Muscle layer of colon (tissue), 2 donors: ENCODE measurements around the gene FAM156A.
"Not testable (repeated sequence)": the region's sequence is repeated elsewhere in the genome, so short reads cannot be mapped to it uniquely, and the experiment has no call there.

Experiments used
- H3K27ac ChIP-seq: one replicate; pipeline ENCODE4 v1.7.0; 2013; ENCODE audit warnings: low read depth, mild to moderate bottlenecking, low read length, moderate library complexity
- H3K27me3 ChIP-seq, 2 donors: one replicate each; pipeline ENCODE4 v1.7.0; 2013; ENCODE audit warnings: low read length in 2 of 2, mild to moderate bottlenecking in 2 of 2; ENCODE audit not compliant: insufficient read depth in 2 of 2, control insufficient read depth in 1 of 2
- H3K36me3 ChIP-seq: one replicate; pipeline ENCODE4 v1.7.0; 2013; ENCODE audit warnings: mild to moderate bottlenecking, low read length; ENCODE audit not compliant: insufficient read depth
- H3K4me1 ChIP-seq: one replicate; pipeline ENCODE4 v1.7.0; 2013; ENCODE audit warnings: mild to moderate bottlenecking, low read length; ENCODE audit not compliant: insufficient read depth
- H3K4me3 ChIP-seq, 2 donors: one replicate each; pipeline ENCODE4 v1.7.0; 2013; ENCODE audit warnings: low read length in 2 of 2, low read depth in 1 of 2, mild to moderate bottlenecking in 1 of 2, moderate library complexity in 1 of 2
- H3K9ac ChIP-seq: one replicate; pipeline ENCODE4 v1.7.0; 2013; ENCODE audit warnings: low read length
- H3K9me3 ChIP-seq: one replicate; pipeline ENCODE4 v1.7.0; 2013; ENCODE audit warnings: mild to moderate bottlenecking, low read length
- donor health status: abdominal sarcoma.
- donor health status: Adenocarcinoma of cecum.

FAM156A gene

DNA sequence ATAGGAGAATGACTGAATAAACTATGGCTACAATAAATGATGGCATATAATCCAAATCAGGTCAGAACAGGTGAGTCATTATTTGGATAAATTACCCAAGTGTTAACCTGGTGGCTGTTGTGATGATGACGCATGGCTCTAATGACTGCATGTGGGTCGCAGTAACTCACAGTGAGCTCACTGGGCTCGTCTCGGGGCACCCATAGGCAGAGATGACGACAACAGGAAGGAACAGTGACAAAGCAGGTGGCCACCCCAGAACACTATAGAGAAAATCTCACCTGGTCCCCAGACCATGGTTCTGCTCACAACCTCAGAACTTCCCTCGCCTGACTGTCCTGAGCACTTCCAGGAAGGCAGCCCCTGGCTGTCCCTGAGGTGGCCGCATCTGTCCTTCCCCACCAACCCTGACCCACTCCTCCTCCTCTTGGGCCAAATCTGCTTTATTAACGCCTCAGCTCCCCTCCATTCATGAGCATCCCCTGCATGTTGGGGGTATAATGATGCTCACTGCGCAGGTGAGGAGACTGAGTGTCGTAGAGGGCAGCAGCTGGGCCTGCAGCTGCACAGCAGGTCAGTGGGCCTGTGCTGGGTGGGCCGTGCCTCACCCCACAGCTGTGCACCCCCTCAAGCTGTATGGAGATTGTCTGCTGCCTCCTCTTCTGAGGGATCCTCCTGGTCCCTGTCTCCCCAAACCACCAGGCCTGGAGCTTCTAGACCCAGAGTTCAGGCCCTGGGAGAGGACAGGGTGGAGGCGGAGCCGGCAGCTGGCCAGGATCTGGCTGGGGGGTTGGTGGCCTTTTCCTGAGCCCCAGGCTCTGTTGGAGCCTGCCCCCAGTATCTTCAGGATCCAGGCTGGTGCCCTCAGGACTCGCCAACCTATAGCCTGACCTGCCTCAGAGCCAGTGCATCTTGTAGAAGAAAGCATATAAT is 30.9 kb upstream of the FAM156A start:
- no peaks in the 10 kb centered on the region for H3K9me3 ChIP-seq
- peaks cover 18% of the 10 kb centered on the region for H3K4me1 ChIP-seq
- no peak overlapping the region for H3K9ac ChIP-seq
- peaks cover 0 to 9% of the 10 kb centered on the region in 2 donors for H3K27me3 ChIP-seq
- no peak overlapping the region for H3K27ac ChIP-seq
- no peaks in the 10 kb centered on the region for H3K36me3 ChIP-seq
- no peak overlapping the region for H3K4me3 ChIP-seq

GRCh38 chrX:52983321-52984000 is 25.1 kb upstream of the FAM156A start:
- Histone ChIP-seq H3K9me3 (no peaks in the 10 kb centered on the region), H3K27ac (no peak overlapping the region), H3K9ac (peak overlapping the region; percentile 1), H3K27me3 (peaks cover 4 to 7% of the 10 kb centered on the region in 2 donors), H3K4me3 (peak overlapping the region in 1 of 2 donors; percentile 47), H3K36me3 (no peaks in the 10 kb centered on the region), H3K4me1 (no peaks in the 10 kb centered on the region)

GRCh38 chrX:52979993-52980392 is 21.7 kb upstream of the FAM156A start:
- no peak overlapping the region for H3K27ac ChIP-seq
- peaks cover 4 to 7% of the 10 kb centered on the region in 2 donors for H3K27me3 ChIP-seq
- no peak overlapping the region for H3K4me3 ChIP-seq
- no peaks in the 10 kb centered on the region for H3K36me3 ChIP-seq
- H3K4me1 ChIP-seq: no peaks in the 10 kb centered on the region
- no peak overlapping the region for H3K9ac ChIP-seq
- no peaks in the 10 kb centered on the region for H3K9me3 ChIP-seq

DNA sequence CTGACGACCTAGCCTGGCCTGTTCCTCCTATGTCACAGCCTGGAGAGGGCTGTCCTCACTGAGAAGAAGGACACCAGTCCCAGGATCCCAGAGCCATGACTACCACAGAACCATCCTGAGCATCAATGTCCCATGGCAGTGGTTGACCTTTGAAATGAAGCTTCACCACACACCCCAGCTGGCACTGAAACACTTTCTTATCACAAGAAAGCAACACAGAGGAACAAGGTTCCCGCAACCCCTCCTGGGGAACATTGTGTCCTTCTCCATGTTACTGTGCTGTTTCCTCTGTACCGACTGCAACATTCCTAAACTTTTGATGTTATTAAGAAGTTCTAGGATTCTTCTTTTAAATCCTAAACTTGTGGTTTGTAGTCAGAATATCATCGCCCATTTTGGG is 21.2 kb upstream of the FAM156A start:
- Histone ChIP-seq H3K4me3 (no peak overlapping the region), H3K36me3 (no peaks in the 10 kb centered on the region), H3K4me1 (no peaks in the 10 kb centered on the region), H3K9me3 (no peaks in the 10 kb centered on the region), H3K27ac (no peak overlapping the region), H3K9ac (no peak overlapping the region), H3K27me3 (peaks cover 4 to 7% of the 10 kb centered on the region in 2 donors)

- peaks cover 0 to 1% of the 10 kb centered on the region in 2 donors for H3K27me3 ChIP-seq
- no peak overlapping the region for H3K27ac ChIP-seq
- no peak overlapping the region for H3K9ac ChIP-seq
- H3K9me3 ChIP-seq: no peaks in the 10 kb centered on the region
- H3K4me1 ChIP-seq: no peaks in the 10 kb centered on the region
- H3K4me3 ChIP-seq: no peak overlapping the region
- H3K36me3 ChIP-seq: no peaks in the 10 kb centered on the region
These were observed 19.6 kb upstream of the FAM156A start for GRCh38 chrX:52977953-52978352.

- H3K4me1 ChIP-seq, H3K9ac ChIP-seq, H3K9me3 ChIP-seq, H3K4me3 ChIP-seq, H3K27me3 ChIP-seq, H3K27ac ChIP-seq, H3K36me3 ChIP-seq: not testable (repeated sequence)
These were observed 17.3 kb upstream of the FAM156A start for GRCh38 chrX:52975576-52975975.

DNA sequence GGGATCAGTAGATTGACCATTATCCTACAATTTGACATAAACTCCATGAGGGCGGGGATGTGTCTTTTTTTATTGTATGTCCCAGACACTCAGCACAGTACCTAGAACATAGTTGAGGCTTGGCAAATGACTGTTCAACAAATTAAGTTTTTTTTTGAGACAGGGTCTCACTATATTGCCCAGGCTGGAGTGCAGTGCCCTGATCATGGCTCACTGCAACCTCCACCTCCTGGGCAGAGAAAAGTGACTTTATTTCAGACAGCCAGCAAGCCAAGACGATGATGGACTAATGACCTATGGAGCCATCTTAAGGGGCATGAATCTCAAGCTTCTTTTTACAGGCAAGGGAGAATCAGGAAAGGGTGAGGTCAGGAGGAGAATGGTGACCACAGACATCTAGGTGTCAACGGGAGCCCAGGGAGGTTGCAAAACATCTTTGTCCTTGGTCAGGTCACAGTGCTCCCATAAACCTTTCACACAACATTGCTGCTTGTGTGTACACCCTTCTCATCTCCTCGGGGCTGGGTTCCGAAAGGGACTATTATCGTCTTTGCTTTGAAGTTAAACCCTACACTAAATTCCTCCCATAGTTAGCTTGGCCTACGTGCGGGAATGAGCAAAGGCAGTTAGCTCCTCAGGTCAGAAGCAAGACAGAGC is 16.1 kb upstream of the FAM156A start:
- H3K9ac ChIP-seq, H3K27ac ChIP-seq, H3K36me3 ChIP-seq, H3K4me1 ChIP-seq, H3K4me3 ChIP-seq, H3K27me3 ChIP-seq, H3K9me3 ChIP-seq: not testable (repeated sequence)

DNA sequence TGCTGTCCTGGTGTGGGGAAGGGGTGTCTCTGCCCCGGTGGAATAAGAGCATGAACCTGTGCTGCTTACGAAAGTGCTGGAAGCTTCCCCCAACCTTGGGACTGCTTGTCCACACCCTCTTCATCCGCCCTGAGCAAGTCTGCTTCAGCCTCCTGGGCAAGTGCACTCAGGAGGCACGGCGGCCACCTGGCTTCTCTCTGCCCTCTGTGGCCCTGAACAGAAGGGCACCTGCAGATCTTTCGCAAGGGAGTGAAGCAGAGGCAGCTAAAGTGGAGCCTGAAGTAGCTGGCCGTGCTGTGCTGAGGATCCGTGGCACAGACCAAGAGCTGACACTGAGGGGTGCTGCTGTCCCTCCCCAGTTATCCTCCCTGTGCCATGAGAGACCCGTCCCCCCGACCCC is 9.6 kb upstream of the FAM156A start:
- not testable (repeated sequence) for H3K9me3 ChIP-seq, H3K9ac ChIP-seq, H3K4me1 ChIP-seq, H3K36me3 ChIP-seq, H3K27ac ChIP-seq, H3K27me3 ChIP-seq, H3K4me3 ChIP-seq

DNA sequence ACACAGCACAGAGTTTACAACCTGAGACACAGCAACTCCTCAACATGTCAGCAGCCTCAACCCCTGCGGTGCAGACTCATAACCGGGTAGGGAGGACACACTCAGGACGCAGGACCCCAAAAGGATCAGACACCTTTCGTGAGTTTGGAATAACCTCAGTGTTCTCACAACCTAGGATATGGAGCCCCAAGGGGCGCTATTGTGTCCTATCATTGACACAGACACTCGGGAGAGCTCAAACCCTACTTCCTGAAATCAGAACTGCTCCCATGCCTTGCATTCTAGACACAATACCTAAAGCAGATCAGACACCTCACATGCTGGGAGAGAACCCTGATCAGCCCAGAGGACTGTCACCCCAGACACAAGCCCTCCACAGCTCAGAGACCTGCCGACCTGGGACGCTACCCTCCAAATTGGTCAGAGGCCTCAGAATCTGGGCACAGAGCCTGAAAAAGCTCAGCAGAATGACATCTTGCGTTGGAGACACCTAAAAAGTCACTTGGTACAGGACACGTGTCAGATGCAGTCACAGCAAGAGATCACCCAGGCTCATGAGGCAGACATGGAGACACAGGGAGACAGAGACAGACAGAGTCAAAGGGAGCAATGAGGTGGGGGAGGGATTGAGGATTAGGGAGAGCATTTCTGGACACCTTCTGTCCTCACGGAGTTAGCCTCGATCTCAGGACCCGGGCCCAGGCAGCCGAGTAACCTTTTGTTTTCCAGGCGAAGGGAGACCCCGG is 8.8 kb upstream of the FAM156A start:
- H3K36me3 ChIP-seq, H3K4me3 ChIP-seq, H3K27ac ChIP-seq, H3K27me3 ChIP-seq, H3K4me1 ChIP-seq, H3K9ac ChIP-seq, H3K9me3 ChIP-seq: not testable (repeated sequence)

GRCh38 chrX:52958961-52959360 is 643 bp upstream of the FAM156A start:
- not testable (repeated sequence) for H3K27me3 ChIP-seq, H3K4me1 ChIP-seq, H3K9me3 ChIP-seq, H3K27ac ChIP-seq, H3K36me3 ChIP-seq, H3K4me3 ChIP-seq, H3K9ac ChIP-seq

DNA sequence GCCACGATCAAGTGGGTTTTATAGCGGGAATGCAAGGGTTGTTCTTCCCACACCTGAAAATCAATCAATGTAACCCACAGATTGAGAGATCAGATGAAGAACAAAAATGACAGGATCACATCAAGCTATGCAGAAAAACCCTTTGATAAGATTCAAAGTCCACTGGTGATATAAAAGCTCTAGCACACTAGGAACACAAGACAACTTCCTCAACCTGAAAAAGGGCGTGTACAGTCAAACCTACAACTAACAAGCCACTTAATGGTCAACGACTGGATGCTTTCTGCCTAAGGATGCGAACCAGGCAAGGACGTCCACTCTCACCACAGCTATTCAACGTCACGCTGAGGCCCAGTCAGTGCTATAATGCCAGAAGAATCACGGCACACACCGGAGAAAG is 8.4 kb downstream of the FAM156A start:
- not testable (repeated sequence) for H3K9me3 ChIP-seq, H3K4me3 ChIP-seq, H3K27ac ChIP-seq, H3K4me1 ChIP-seq, H3K9ac ChIP-seq, H3K36me3 ChIP-seq, H3K27me3 ChIP-seq
